ENCODE data around the gene TKTL1. TPM values are rescaled to one million over a fixed set of nuclear protein-coding genes. Genes with fewer than 3 reads are reported as not detected.
"Not testable (repeated sequence)": the region's sequence is repeated elsewhere in the genome, so short reads cannot be mapped to it uniquely, and the experiment has no call there.

Gene TKTL1
- total and polyA plus RNA-seq, 4 donors, result 0.23 to 0.24 TPM; not detected in 2

GRCh38 chrX:154286406-154286805, 9.2 kb upstream of the TKTL1 start:
- ATAC-seq (ENCODE audit: low FRiP score); H3K27me3 ChIP-seq (ENCODE audit: control insufficient read depth in 1 of 2, insufficient read depth in 2 of 2, low read length in 1 of 2); H3K4me3 ChIP-seq (ENCODE audit: low read length in 2 of 2); H3K4me1 ChIP-seq (ENCODE audit: control insufficient read depth in 1 of 2, insufficient read depth in 2 of 2, low read length in 2 of 2); H3K36me3 ChIP-seq (ENCODE audit: control insufficient read depth in 1 of 2, insufficient read depth in 2 of 2, low read length in 1 of 2); DNase-seq; intact Hi-C loops (cut with DNase I); H3K9me3 ChIP-seq (ENCODE audit: control insufficient read depth, low read length); H3K27ac ChIP-seq (ENCODE audit: low read depth in 1 of 2, low read length in 2 of 2): not testable (repeated sequence)
- WGBS, 2 donors, result no CpG with 5 or more reads among the region's 10 CpGs

DNA sequence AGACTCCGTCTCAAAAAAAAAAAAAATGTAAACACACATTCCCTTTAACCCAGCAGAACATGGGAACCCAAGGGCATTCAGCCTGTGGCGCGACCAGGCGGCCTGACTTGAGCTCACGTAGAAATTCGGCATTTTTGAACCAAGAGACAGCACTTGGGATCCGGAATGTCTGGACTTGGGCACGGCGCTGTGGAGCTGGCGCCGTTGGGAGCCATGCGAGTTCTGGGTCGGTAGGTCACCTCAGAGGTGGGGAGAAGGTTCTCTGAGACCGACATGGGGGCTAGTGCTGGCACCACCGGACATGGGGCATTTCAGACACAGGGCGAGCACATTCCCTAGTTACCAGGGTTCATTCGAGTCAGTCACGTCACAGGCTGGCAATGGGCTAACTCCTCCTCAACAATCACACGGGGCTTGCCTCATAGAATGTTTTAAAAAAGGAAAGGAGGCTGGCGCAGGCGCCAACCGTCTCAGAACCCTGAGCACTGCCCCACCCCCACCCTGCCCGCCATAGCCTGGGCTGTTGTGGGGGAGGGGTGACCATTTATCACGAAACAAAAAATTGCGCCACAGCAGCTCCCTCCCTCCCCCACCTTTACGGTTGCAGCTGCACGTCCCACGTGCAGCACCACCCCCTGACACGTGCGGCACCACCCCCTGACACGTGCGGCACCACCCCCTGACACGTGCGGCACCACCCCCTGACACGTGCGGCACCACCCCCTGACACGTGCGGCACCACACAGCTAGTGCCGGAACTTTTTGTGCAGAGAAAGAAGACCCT, 612 bp upstream of the TKTL1 start, which contains the start of gene TEX28:
TSS of gene TEX28 (minus strand) at position 334 of the 784 bp plus-strand sequence. CDS start 3,007 bp downstream, outside the sequence.
- Histone ChIP-seq H3K4me1 (ENCODE audit: control insufficient read depth in 1 of 2, insufficient read depth in 2 of 2, low read length in 2 of 2) (no peaks in the 10 kb centered on the region), H3K27ac (ENCODE audit: low read depth in 1 of 2, low read length in 2 of 2) (no peak within 1 kb of the TSS), H3K9me3 (ENCODE audit: control insufficient read depth, low read length) (no peaks in the 10 kb centered on the region), H3K36me3 (ENCODE audit: control insufficient read depth in 1 of 2, insufficient read depth in 2 of 2, low read length in 1 of 2) (no peaks in the 10 kb centered on the region), H3K4me3 (ENCODE audit: low read length in 2 of 2) (no peak within 1 kb of the TSS), H3K27me3 (ENCODE audit: control insufficient read depth in 1 of 2, insufficient read depth in 2 of 2, low read length in 1 of 2) (no peaks in the 10 kb centered on the region)
- ATAC-seq (ENCODE audit: low FRiP score) (no peak), DNase-seq (no peak)
- intact Hi-C loops (cut with DNase I), result no loop called here
- whole genome bisulfite sequencing, 2 donors, result 89 to 93% methylated on average over 39 of the region's 39 CpGs

DNA sequence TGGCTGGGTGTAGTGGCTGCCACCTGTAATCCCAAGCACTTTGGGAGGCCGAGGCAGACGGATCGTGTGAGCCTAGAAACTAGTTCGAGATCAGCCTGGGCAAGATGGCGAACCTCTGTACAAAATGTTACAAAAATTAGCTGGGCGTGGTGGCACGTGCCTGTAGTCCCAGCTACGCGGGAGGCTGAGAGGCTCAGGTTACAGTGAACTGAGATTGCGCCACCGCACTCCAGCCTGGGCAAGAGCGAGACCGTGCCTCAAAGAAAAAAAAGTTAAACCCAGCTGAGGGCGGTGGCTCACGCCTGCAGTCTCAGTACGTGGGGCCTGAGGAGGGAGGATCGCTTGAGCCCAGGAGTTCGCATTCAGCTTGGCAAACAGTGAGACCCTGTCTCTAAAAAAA, 1.1 kb downstream of the TKTL1 start:
- no peak overlapping the region for H3K27ac ChIP-seq (ENCODE audit: low read depth in 1 of 2, low read length in 2 of 2)
- no peaks in the 10 kb centered on the region for H3K9me3 ChIP-seq (ENCODE audit: control insufficient read depth, low read length)
- no peak overlapping the region for H3K4me3 ChIP-seq (ENCODE audit: low read length in 2 of 2)
- no peak for DNase-seq
- intact Hi-C loops (cut with DNase I), result no loop called here
- H3K36me3 ChIP-seq (ENCODE audit: control insufficient read depth in 1 of 2, insufficient read depth in 2 of 2, low read length in 1 of 2), result no peaks in the 10 kb centered on the region
- WGBS, 2 donors, result 91 to 94% methylated on average over 18 of the region's 18 CpGs
- ATAC-seq (ENCODE audit: low FRiP score), result no peak
- H3K27me3 ChIP-seq (ENCODE audit: control insufficient read depth in 1 of 2, insufficient read depth in 2 of 2, low read length in 1 of 2), result no peaks in the 10 kb centered on the region
- no peaks in the 10 kb centered on the region for H3K4me1 ChIP-seq (ENCODE audit: control insufficient read depth in 1 of 2, insufficient read depth in 2 of 2, low read length in 2 of 2)

DNA sequence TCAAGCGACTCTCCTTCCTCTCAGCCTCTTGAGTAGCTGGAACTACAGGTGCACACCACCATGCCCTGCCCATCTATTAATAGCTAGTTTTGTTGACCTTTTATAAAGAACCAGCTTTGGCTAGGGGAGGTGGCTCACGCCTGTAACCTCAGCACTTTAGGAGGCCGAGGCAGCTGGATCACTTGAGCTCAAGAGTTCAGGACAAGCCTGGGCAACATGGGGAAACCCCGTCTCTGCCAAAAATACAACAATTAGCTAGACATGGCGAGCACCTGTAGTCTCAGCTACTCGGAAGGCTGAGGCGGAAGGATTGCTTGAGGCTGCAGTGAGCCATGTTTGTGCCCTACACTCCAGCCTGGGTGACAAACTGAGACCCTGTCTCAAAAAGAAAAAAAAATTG, 2.7 kb downstream of the TKTL1 start:
- Histone ChIP-seq H3K27ac (ENCODE audit: low read depth in 1 of 2, low read length in 2 of 2) (no peak overlapping the region), H3K36me3 (ENCODE audit: control insufficient read depth in 1 of 2, insufficient read depth in 2 of 2, low read length in 1 of 2) (no peaks in the 10 kb centered on the region), H3K4me1 (ENCODE audit: control insufficient read depth in 1 of 2, insufficient read depth in 2 of 2, low read length in 2 of 2) (no peaks in the 10 kb centered on the region), H3K9me3 (ENCODE audit: control insufficient read depth, low read length) (no peaks in the 10 kb centered on the region), H3K27me3 (ENCODE audit: control insufficient read depth in 1 of 2, insufficient read depth in 2 of 2, low read length in 1 of 2) (no peaks in the 10 kb centered on the region), H3K4me3 (ENCODE audit: low read length in 2 of 2) (no peak overlapping the region)
- DNase-seq (no peak), ATAC-seq (ENCODE audit: low FRiP score) (no peak)
- WGBS, 2 donors, result 83 to 85% methylated on average over 7 of the region's 7 CpGs
- intact Hi-C loops (cut with DNase I), result no loop called here

DNA sequence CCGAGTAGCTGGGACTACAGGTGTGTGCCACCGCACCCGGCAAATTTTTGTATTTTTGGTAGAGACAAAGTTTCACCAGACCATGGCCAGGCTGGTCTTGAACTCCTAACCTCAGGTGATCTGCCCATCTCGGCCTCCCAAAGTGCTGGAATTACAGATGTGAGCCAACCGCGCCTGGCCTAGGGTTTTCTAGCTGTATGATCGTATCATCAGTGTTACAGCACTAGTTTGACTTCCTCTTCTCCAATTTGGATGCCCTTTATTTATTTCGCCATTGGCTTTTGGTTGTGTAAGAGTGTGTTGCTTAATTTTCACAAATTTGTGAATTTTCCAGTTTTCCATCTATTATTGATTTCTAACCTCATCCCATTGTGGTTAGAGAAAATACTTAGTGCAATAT, 5.2 kb downstream of the TKTL1 start:
- ATAC-seq (ENCODE audit: low FRiP score), result no peak
- no peak overlapping the region for H3K27ac ChIP-seq (ENCODE audit: low read depth in 1 of 2, low read length in 2 of 2)
- WGBS, 2 donors, result 93% methylated on average over 8 of the region's 8 CpGs
- H3K9me3 ChIP-seq (ENCODE audit: control insufficient read depth, low read length), result no peaks in the 10 kb centered on the region
- H3K4me3 ChIP-seq (ENCODE audit: low read length in 2 of 2), result no peak overlapping the region
- DNase-seq, result no peak
- no peaks in the 10 kb centered on the region for H3K4me1 ChIP-seq (ENCODE audit: control insufficient read depth in 1 of 2, insufficient read depth in 2 of 2, low read length in 2 of 2)
- no peaks in the 10 kb centered on the region for H3K36me3 ChIP-seq (ENCODE audit: control insufficient read depth in 1 of 2, insufficient read depth in 2 of 2, low read length in 1 of 2)
- intact Hi-C loops (cut with DNase I), result no loop called here
- H3K27me3 ChIP-seq (ENCODE audit: control insufficient read depth in 1 of 2, insufficient read depth in 2 of 2, low read length in 1 of 2), result no peaks in the 10 kb centered on the region

DNA sequence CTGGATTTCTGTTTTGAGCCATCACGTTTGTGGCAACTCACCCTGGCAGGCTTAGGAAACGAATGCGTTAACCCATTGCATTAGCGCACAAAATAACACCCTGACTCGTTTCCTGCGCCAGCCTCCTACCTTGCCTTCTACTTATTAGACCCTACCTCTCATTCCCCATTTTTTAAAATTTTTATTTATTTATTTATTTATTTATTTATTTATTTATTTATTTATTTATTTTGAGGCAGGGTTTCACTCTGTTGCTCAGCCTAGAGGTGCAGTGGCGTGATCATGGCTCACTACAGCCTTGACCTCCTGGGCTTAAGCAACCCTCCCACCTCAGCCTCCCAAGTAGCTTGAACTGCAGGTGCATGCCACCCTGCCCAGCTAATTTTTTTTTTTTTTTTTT, 7.4 kb downstream of the TKTL1 start:
- H3K27ac ChIP-seq (ENCODE audit: low read depth in 1 of 2, low read length in 2 of 2); intact Hi-C loops (cut with DNase I); H3K4me1 ChIP-seq (ENCODE audit: control insufficient read depth in 1 of 2, insufficient read depth in 2 of 2, low read length in 2 of 2); H3K36me3 ChIP-seq (ENCODE audit: control insufficient read depth in 1 of 2, insufficient read depth in 2 of 2, low read length in 1 of 2); H3K9me3 ChIP-seq (ENCODE audit: control insufficient read depth, low read length); ATAC-seq (ENCODE audit: low FRiP score); H3K27me3 ChIP-seq (ENCODE audit: control insufficient read depth in 1 of 2, insufficient read depth in 2 of 2, low read length in 1 of 2); DNase-seq; H3K4me3 ChIP-seq (ENCODE audit: low read length in 2 of 2): not testable (repeated sequence)
- 79 to 83% methylated on average over 7 of the region's 7 CpGs for WGBS, 2 donors

GRCh38 chrX:154303476-154303875, 7.9 kb downstream of the TKTL1 start:
- WGBS, 2 donors, result 65 to 71% methylated on average over 8 of the region's 8 CpGs
- no peak overlapping the region for H3K27ac ChIP-seq (ENCODE audit: low read depth in 1 of 2, low read length in 2 of 2)
- no peak for ATAC-seq (ENCODE audit: low FRiP score)
- no peaks in the 10 kb centered on the region for H3K36me3 ChIP-seq (ENCODE audit: control insufficient read depth in 1 of 2, insufficient read depth in 2 of 2, low read length in 1 of 2)
- H3K4me3 ChIP-seq (ENCODE audit: low read length in 2 of 2), result no peak overlapping the region
- H3K27me3 ChIP-seq (ENCODE audit: control insufficient read depth in 1 of 2, insufficient read depth in 2 of 2, low read length in 1 of 2), result no peaks in the 10 kb centered on the region
- no peaks in the 10 kb centered on the region for H3K9me3 ChIP-seq (ENCODE audit: control insufficient read depth, low read length)
- no peak for DNase-seq
- H3K4me1 ChIP-seq (ENCODE audit: control insufficient read depth in 1 of 2, insufficient read depth in 2 of 2, low read length in 2 of 2), result no peaks in the 10 kb centered on the region
- intact Hi-C loops (cut with DNase I), result no loop called here

DNA sequence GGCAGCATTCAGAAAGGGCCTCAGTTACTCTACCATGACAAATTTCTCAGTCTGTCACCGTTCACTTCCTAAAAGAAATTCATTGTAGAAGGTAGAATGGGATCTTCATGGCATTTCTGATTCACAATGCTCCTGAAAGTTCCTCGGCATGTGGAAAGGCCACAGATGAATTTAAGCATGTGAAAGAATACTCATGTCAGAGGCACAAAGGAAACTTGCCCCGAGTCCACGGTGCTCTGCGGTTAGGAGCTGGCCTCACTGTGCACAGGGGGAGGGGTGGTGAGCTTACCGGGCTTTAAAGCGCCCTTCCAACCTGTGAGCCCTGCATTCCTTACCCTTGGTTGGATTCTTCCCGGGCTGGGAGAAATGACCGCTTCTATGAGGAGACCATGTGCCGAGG, 9.3 kb downstream of the TKTL1 start:
- DNase-seq (no peak), ATAC-seq (ENCODE audit: low FRiP score) (no peak)
- intact Hi-C loops (cut with DNase I), result no loop called here
- Histone ChIP-seq H3K27me3 (ENCODE audit: control insufficient read depth in 1 of 2, insufficient read depth in 2 of 2, low read length in 1 of 2) (no peaks in the 10 kb centered on the region), H3K4me1 (ENCODE audit: control insufficient read depth in 1 of 2, insufficient read depth in 2 of 2, low read length in 2 of 2) (no peaks in the 10 kb centered on the region), H3K4me3 (ENCODE audit: low read length in 2 of 2) (no peak overlapping the region), H3K27ac (ENCODE audit: low read depth in 1 of 2, low read length in 2 of 2) (no peak overlapping the region), H3K9me3 (ENCODE audit: control insufficient read depth, low read length) (no peaks in the 10 kb centered on the region), H3K36me3 (ENCODE audit: control insufficient read depth in 1 of 2, insufficient read depth in 2 of 2, low read length in 1 of 2) (no peaks in the 10 kb centered on the region)
- 83 to 92% methylated on average over 10 of the region's 10 CpGs for WGBS, 2 donors

DNA sequence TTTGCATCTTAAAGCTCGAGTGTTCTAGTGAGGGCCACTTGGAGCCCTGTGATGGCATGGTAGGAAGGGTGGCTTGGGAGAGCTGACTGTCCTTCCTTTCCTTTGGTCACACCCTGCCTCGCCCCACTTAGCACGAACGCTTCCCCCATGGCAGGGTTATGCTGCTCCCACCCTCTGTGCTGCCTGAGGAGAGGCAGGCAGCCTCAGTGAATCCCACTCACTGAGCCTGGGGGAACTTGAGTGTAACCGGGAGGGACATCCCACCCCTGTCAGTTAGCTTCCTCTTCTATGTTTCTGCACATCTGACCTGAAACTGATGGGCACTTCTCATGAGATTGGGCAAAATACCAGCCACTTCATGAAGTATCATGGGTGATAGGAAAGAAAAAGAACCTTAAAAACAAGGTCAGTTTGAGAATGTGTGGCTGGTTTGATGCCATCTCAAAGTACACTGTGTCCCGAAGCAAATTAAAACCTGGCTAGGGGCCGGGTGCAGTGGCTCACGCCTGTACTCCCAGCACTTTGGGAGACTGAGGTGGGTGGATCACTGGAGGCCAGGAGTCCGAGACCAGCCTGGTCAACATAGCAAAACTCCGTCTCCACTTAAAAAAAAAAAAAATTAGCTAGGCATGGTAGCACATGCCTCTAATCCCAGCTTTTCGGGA, 10.1 kb downstream of the TKTL1 start:
- 59 to 80% methylated on average over 10 to 11 of the region's 11 CpGs for WGBS, 2 donors
- no peak for DNase-seq

More for the DNA sequence above, 10.1 kb downstream of the TKTL1 start:
- Histone ChIP-seq H3K4me1 (ENCODE audit: control insufficient read depth in 1 of 2, insufficient read depth in 2 of 2, low read length in 2 of 2) (no peaks in the 10 kb centered on the region), H3K27me3 (ENCODE audit: control insufficient read depth in 1 of 2, insufficient read depth in 2 of 2, low read length in 1 of 2) (no peaks in the 10 kb centered on the region), H3K27ac (ENCODE audit: low read depth in 1 of 2, low read length in 2 of 2) (no peak overlapping the region), H3K9me3 (ENCODE audit: control insufficient read depth, low read length) (no peaks in the 10 kb centered on the region), H3K36me3 (ENCODE audit: control insufficient read depth in 1 of 2, insufficient read depth in 2 of 2, low read length in 1 of 2) (no peaks in the 10 kb centered on the region), H3K4me3 (ENCODE audit: low read length in 2 of 2) (no peak overlapping the region)
- ATAC-seq (ENCODE audit: low FRiP score), result no peak
- intact Hi-C loops (cut with DNase I), result no loop called here

All from aorta (tissue), 5 donors.